ENCODE data around the gene ACLY.

Gene ACLY

DNA sequence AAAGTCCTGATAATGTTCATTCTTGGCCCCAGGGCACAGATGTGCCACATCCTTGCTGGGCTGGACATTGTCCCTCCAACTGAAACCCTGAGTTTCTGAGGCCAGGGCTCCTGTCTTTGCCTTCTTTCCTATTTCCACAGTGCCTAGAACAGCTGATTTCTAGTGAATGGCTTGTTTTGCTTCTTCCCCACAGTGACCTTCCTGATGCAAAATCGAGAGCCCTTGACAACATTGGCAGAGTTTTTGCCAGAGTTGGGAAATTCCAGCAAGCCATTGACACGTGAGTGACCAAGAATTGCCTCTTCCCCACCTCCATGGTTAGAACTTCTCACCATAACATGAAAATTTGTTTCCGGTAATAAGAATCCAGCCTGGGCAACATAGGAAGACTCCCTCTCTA is 26.2 kb upstream of the ACLY start:
- TF ChIP-seq, protein P1, sequence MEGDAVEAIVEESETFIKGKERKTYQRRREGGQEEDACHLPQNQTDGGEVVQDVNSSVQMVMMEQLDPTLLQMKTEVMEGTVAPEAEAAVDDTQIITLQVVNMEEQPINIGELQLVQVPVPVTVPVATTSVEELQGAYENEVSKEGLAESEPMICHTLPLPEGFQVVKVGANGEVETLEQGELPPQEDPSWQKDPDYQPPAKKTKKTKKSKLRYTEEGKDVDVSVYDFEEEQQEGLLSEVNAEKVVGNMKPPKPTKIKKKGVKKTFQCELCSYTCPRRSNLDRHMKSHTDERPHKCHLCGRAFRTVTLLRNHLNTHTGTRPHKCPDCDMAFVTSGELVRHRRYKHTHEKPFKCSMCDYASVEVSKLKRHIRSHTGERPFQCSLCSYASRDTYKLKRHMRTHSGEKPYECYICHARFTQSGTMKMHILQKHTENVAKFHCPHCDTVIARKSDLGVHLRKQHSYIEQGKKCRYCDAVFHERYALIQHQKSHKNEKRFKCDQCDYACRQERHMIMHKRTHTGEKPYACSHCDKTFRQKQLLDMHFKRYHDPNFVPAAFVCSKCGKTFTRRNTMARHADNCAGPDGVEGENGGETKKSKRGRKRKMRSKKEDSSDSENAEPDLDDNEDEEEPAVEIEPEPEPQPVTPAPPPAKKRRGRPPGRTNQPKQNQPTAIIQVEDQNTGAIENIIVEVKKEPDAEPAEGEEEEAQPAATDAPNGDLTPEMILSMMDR (IDR thresholded peaks at IDR 0.05): no peak

DNA sequence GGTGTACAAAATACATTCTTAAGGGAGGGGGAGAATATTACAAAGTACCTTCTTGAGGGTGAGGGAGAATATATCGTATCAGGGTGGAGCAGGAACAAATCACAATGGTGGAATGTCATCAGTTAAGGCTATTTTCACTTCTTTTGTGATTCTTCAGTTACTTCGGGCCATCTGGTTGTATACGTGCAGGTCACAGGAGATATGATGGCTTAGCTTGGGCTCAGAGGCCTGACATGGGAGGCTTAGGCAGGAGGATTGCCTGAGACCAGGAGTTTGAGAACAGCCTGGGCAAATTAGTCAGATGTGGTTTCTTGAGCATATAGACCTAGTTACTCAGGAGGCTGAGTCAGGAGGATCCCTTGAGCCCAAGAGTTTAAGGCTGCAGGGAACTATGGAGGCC is 24.7 kb upstream of the ACLY start:
- TF ChIP-seq, protein P1 (IDR thresholded peaks at IDR 0.05): no peak

DNA sequence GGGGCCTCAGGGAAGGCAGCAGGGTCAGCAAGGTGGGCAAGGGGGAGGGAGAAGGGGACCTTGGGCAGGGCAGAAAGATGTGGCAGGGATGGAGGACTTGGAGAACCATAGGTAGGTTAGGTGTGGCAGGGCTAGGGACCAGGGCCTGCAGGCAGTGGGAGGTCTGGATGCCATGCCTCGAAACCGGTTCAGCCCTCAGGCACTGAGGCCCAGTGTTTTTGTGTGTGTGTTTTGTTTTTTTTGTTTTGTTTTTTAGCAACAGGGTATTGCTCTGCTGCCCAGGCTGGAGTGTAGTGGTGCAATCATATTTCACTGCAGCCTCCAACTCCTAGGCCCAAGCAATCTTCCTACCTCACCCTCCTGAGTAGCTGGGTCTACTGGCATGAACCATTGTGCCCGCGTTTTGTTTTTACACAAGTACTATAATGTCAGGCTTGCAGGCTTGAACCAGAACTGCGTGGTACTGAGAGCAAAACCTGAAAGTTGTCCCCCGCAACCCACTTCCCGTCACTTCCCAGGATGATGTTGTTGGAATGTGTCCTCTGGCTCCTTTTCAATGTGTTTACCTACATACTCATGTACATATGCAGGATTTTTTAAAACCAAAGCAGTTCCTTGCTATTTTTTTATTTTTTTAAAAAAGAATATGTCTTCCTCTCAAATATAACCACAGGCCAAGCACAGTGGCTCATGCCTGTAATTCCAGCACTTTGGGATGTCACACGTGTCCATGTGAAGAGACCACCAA is 24.0 kb upstream of the ACLY start:
- TF ChIP-seq, protein P1 (IDR thresholded peaks at IDR 0.05): no peak

DNA sequence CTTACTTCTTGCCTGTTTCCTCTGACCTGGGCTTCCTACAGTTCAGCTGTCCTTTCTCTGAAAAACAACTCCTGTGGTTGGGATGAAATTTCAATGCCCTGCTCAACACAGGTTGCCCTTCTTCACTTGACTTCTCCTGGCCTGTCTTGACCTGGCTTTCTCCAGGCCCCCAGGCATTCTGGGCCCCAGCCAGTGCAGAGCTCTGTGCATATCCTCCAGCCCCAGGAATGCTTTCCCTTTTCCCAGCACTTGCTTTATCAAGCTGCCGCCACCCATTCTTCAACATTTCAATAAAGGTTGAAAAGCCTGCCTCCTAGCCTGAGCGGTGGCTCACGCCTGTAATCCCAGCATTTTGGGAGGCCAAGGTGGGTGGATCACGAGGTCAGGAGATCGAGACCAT is 22.4 kb upstream of the ACLY start:
- TF ChIP-seq, protein P1 (IDR thresholded peaks at IDR 0.05): no peak

DNA sequence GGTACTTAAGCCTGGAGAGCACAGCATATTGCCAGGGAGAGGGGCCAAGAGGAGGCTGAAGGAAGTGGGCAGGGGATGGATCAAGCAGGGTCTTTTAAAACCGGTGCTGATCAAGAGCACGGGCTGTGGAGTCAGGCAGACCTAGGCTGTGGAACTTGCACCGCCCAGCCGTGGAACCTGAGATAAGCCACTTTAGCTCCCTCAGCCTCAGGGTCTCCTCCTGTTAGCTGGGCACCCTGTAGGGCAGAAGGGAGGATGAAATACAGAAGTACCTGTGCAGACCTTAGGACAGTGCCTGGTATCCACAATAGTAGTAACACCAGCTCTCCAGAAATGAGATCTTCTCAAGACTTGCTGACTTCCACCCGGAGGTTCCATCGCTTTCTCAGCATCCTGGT is 20.9 kb upstream of the ACLY start:
- TF ChIP-seq, protein P1 (IDR thresholded peaks at IDR 0.05): no peak

DNA sequence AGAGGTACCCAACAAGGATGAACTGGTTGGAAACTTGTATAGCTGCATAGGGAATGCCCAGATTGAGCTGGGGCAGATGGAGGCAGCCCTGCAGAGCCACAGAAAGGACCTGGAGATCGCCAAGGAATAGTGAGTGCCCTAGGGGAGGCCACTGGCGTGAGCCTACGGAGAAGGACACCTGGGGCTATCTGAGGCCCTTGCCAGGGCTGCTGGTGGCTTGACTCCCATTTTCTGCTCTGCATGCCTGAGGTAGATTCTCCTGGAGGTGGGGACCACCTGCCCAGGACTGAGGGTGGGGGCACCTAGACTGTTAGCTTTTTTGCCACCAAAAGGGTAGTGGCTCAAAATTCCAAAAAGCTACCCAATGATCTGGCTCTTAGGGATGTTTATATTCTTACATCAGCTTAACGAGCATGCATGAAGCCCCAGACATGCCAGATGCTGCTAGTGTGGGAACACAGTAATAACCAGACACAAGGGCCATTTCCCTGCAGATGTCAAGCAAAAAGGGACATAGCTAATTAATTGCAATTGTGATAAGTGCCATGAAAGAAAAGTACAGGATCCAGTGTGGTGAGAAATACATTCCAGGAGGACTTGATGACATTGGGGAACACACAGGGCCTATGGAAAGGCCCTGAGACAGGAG is 20.4 kb upstream of the ACLY start:
- TF ChIP-seq, protein P1 (IDR thresholded peaks at IDR 0.05): no peak

DNA sequence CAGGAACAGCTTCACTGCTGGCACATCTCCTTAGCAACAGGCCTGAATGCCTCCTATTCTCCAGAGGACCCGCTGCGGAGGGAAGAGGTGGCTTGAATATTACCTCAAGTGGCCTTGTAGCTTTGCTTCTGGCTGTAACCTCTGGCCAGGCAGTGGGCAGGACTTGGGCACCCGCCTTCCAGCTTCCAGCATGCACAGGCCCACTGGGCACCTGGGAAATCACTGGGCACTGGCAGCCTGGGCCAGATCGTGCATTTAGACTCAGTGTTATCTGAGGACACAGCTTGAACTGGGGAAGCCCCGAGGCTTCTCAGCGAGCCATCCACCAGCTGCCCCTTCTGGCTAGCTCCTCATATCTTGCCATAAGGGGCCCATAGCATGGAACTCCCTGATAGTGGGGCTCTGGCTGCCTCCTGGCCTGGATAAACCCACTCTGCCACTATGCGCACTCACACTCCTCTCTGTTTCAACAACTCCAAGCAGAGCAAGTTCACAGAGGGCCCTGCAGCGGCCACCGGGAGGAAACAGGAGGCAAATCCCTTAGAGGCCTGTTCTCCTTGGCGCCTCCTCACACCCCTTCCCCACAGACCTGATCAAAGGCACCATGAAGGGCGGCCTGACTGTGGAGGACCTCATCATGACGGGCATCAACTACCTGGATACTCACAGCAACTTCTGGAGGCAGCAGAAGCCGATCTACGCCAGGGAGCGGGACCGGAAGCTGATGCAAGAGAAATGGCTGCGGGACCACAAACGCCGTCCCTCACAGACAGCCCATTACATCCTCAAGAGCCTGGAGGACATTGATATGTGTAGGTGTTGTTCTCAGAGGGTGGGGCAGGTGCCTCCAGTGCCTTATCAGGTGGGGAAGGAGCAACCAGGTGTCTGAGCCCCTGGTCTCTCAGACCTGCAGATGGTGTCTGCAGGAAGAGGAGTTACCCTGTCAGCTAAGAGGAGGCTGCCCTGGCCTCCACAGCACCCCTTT is 19.5 kb upstream of the ACLY start:
- TF ChIP-seq, protein P1 (IDR thresholded peaks at IDR 0.05): no peak
